Measurements from ENCODE around the gene FXYD6.

The FXYD6 gene

DNA sequence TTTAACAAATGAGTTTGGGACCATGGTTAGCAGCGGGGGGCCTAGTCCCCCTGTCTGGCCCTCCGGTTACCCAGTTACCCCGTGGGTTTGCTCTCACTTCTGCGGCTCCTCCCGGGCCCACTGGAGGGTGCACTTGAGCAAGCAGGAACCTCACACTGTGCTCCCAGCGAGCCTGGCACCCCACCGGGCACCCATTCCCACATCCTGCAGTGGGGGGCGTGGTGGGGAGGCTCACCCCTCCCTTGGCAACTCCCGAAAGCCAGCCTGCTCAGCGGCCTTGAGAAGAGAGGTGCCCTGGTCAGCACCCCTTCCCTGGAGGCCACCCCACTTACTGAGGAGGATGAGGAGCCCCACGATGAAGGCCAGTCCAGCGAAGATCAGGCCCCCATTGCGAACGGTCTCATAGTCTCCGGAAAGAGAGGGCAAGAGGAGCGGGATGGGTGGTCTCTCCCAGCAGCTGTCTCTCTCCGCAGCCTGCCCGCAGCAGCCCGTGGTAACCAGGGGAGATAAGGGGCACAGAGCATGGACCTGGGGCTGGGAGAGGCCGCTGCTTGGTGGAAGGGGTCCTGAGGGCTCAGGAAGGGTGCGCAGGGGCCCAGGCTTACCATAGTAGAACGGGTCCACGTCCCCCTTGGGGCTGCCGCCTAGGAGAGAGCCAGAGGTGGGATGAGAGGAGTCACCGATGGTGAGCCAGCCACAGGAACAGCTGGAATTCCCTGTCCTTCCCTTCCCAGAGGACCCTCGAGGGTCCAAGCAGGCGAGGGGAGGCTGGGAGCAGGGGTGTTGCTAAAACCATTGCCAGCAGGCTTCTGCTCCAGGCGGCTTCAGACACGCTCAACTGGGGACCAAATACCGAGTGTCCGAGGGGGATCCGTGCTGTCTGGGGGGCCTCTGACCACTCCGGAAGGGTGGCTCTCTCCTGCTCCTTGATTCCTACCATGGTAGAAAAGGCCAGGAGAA lies 54.1 kb downstream of the FXYD6 start:
- Mint-ChIP-seq H3K4me3 (no peak overlapping the region), H3K27ac (ENCODE audit: low read depth) (no peak overlapping the region), H3K9me3 (no peaks in the 10 kb centered on the region), H3K4me1 (peaks cover 51% of the 10 kb centered on the region), H3K27me3 (no peaks in the 10 kb centered on the region), H3K36me3 (ENCODE audit: insufficient read depth) (peaks cover 4% of the 10 kb centered on the region)
- DNase-seq (ENCODE audit: low spot score in 2 of 2) (no peak), ATAC-seq (replicated peaks; ENCODE audit: extremely low read depth, poor library complexity, severe bottlenecking) (no peak)

GRCh38 chr11:117821431-117821830 lies 55.0 kb downstream of the FXYD6 start:
- peaks cover 6% of the 10 kb centered on the region for H3K36me3 Mint-ChIP-seq (ENCODE audit: insufficient read depth)
- H3K27ac Mint-ChIP-seq (ENCODE audit: low read depth): no peak overlapping the region
- ATAC-seq (replicated peaks; ENCODE audit: extremely low read depth, poor library complexity, severe bottlenecking) (no peak), DNase-seq (ENCODE audit: low spot score in 2 of 2) (no peak)
- H3K4me3 Mint-ChIP-seq: no peak overlapping the region
- H3K9me3 Mint-ChIP-seq: no peaks in the 10 kb centered on the region
- peaks cover 49% of the 10 kb centered on the region for H3K4me1 Mint-ChIP-seq
- H3K27me3 Mint-ChIP-seq: no peaks in the 10 kb centered on the region

DNA sequence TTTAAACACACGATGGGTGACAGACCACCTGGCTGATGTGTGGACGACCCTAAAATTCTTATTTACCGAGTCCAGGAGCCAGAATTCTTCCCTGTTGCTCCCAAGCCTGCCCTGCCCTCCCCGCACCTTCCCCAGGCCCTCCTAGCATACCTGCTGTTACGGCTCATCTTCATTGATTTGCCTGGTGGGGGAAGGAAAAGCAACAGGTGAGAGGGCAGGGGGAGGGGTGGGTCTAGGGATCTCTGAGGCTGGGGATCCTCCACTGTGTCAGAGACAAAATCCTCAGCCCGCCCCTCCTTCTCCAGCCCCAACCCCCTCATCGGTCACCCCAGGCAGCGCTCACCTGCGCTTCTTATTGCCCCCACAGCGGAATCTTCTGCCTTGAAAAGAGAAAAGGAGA lies 55.9 kb downstream of the FXYD6 start:
- Mint-ChIP-seq H3K27ac (ENCODE audit: low read depth) (no peak overlapping the region), H3K4me3 (no peak overlapping the region), H3K27me3 (no peaks in the 10 kb centered on the region), H3K4me1 (peaks cover 51% of the 10 kb centered on the region), H3K36me3 (ENCODE audit: insufficient read depth) (peaks cover 6% of the 10 kb centered on the region), H3K9me3 (no peaks in the 10 kb centered on the region)
- DNase-seq (ENCODE audit: low spot score in 2 of 2) (no peak), ATAC-seq (replicated peaks; ENCODE audit: extremely low read depth, poor library complexity, severe bottlenecking) (no peak)

DNA sequence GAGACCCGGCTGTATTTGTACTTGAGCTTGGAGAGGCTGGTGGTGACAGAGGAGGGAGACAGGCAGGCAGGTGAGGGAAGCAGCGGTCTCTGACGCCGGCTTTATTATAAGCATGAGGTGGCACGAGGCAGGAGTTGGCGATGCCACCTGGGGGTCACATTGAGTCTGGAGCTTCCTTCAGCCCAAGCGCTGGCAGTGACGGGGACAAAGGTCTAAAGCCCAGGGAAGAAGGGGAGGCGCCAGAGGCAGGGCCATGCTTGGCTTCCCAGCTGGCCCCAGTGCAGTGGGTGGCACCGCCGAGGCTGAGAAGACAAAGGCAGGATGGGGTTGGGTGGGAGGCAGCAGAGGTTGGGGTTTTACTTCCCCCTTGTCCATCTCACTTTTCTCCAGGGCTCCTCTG lies 56.4 kb downstream of the FXYD6 start:
- no peak overlapping the region for H3K27ac Mint-ChIP-seq (ENCODE audit: low read depth)
- peaks cover 51% of the 10 kb centered on the region for H3K4me1 Mint-ChIP-seq
- no peaks in the 10 kb centered on the region for H3K27me3 Mint-ChIP-seq
- no peak for ATAC-seq (replicated peaks; ENCODE audit: extremely low read depth, poor library complexity, severe bottlenecking)
- DNase-seq (ENCODE audit: low spot score in 2 of 2): no peak
- H3K4me3 Mint-ChIP-seq: no peak overlapping the region
- no peaks in the 10 kb centered on the region for H3K9me3 Mint-ChIP-seq
- H3K36me3 Mint-ChIP-seq (ENCODE audit: insufficient read depth): peaks cover 6% of the 10 kb centered on the region

- ATAC-seq (replicated peaks; ENCODE audit: extremely low read depth, poor library complexity, severe bottlenecking) (no peak), DNase-seq (ENCODE audit: low spot score in 2 of 2) (no peak)
- peaks cover 55% of the 10 kb centered on the region for H3K4me1 Mint-ChIP-seq
- H3K9me3 Mint-ChIP-seq: no peaks in the 10 kb centered on the region
- H3K27ac Mint-ChIP-seq (ENCODE audit: low read depth): no peak overlapping the region
- no peak overlapping the region for H3K4me3 Mint-ChIP-seq
- no peaks in the 10 kb centered on the region for H3K27me3 Mint-ChIP-seq
- peaks cover 7% of the 10 kb centered on the region for H3K36me3 Mint-ChIP-seq (ENCODE audit: insufficient read depth)
These were observed 57.1 kb downstream of the FXYD6 start for GRCh38 chr11:117819096-117820040.

DNA sequence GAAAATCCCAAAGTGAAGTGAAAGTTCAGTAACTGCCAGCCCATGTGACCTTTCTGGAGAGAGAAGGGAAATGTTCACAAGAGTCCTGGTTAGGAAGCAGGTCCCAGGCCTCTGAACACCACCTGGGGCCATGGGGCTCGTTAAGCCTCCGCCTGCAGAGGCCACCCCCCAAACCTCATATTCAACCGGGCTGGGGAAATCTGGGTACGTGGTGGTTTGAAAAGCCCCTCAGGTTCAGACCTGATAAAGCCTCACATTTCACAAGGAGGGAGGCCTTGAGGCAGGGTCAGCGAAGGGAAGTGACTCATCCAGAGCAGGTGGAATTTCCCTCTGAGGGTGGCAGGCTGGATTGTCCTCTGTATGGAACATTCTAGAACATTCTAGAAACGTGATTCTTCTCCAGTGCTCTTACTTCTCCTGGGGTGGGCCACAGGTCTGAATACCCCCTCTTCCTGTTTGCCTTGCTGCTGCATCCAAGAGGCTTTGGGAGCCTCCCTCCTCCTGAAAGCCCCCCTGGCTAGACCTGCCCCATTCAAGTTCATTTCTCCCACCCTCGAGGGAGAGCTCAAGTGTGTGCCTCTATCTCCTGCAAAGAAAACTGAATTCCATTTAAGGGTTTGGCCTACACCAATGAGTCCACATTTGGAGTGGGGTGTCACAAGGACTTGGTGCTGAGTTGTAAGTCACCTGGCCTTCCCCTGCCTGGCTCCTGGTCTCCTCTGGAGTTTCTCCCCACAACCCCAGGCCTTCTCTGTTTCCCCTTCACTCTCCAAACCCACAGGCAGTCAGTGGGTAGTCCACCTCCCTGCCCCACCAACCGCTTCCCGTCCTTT lies 58.2 kb downstream of the FXYD6 start:
- ATAC-seq (replicated peaks; ENCODE audit: extremely low read depth, poor library complexity, severe bottlenecking): no peak
- no peak for DNase-seq (ENCODE audit: low spot score in 2 of 2)

GRCh38 chr11:117817368-117818040 lies 59.0 kb downstream of the FXYD6 start:
- Mint-ChIP-seq H3K4me1 (peaks cover 57% of the 10 kb centered on the region), H3K36me3 (ENCODE audit: insufficient read depth) (peaks cover 7% of the 10 kb centered on the region), H3K27me3 (no peaks in the 10 kb centered on the region), H3K27ac (ENCODE audit: low read depth) (peak overlapping the region; percentile 86), H3K4me3 (peak overlapping the region; percentile 53), H3K9me3 (no peaks in the 10 kb centered on the region)
- DNase-seq (ENCODE audit: low spot score in 2 of 2): peak; percentile 78 to 91
- ATAC-seq (replicated peaks; ENCODE audit: extremely low read depth, poor library complexity, severe bottlenecking): no peak

More for the DNA sequence above, 58.2 kb downstream of the FXYD6 start:
- Mint-ChIP-seq H3K9me3 (no peaks in the 10 kb centered on the region), H3K4me3 (peak overlapping the region; percentile 53), H3K27me3 (no peaks in the 10 kb centered on the region), H3K27ac (ENCODE audit: low read depth) (peak overlapping the region; percentile 86), H3K36me3 (ENCODE audit: insufficient read depth) (peaks cover 7% of the 10 kb centered on the region), H3K4me1 (peaks cover 58% of the 10 kb centered on the region)

- Mint-ChIP-seq H3K4me1 (peaks cover 53% of the 10 kb centered on the region), H3K27ac (ENCODE audit: low read depth) (peak overlapping the region; percentile 86)
- ATAC-seq (replicated peaks; ENCODE audit: extremely low read depth, poor library complexity, severe bottlenecking): no peak
These were observed 59.6 kb downstream of the FXYD6 start for GRCh38 chr11:117816846-117817367.

GRCh38 chr11:117816151-117816741 lies 60.2 kb downstream of the FXYD6 start:
- Mint-ChIP-seq H3K4me1 (peaks cover 50% of the 10 kb centered on the region), H3K27me3 (peaks cover 1% of the 10 kb centered on the region), H3K27ac (ENCODE audit: low read depth) (peak overlapping the region; percentile 86), H3K9me3 (no peaks in the 10 kb centered on the region), H3K4me3 (peak overlapping the region; percentile 66), H3K36me3 (ENCODE audit: insufficient read depth) (peaks cover 6% of the 10 kb centered on the region)
- DNase-seq (ENCODE audit: low spot score in 2 of 2) (no peak), ATAC-seq (replicated peaks; ENCODE audit: extremely low read depth, poor library complexity, severe bottlenecking) (no peak)

More at GRCh38 chr11:117816846-117817367, 59.6 kb downstream of the FXYD6 start:
- peak overlapping the region; percentile 53 for H3K4me3 Mint-ChIP-seq
- no peaks in the 10 kb centered on the region for H3K27me3 Mint-ChIP-seq
- H3K36me3 Mint-ChIP-seq (ENCODE audit: insufficient read depth): peaks cover 6% of the 10 kb centered on the region
- no peak for DNase-seq (ENCODE audit: low spot score in 2 of 2)
- no peaks in the 10 kb centered on the region for H3K9me3 Mint-ChIP-seq

GRCh38 chr11:117815262-117815803 lies 61.1 kb downstream of the FXYD6 start:
- peaks cover 50% of the 10 kb centered on the region for H3K4me1 Mint-ChIP-seq

GRCh38 chr11:117814766-117815261 lies 61.6 kb downstream of the FXYD6 start:
- Mint-ChIP-seq H3K9me3 (no peaks in the 10 kb centered on the region), H3K27ac (ENCODE audit: low read depth) (peak overlapping the region; percentile 86), H3K36me3 (ENCODE audit: insufficient read depth) (peaks cover 6% of the 10 kb centered on the region), H3K4me3 (peak overlapping the region; percentile 66), H3K4me1 (peaks cover 53% of the 10 kb centered on the region), H3K27me3 (peaks cover 15% of the 10 kb centered on the region)
- DNase-seq (ENCODE audit: low spot score in 2 of 2): peak; percentile 80 to 84
- peak; percentile 69 for ATAC-seq (replicated peaks; ENCODE audit: extremely low read depth, poor library complexity, severe bottlenecking)

More at GRCh38 chr11:117815262-117815803, 61.1 kb downstream of the FXYD6 start:
- H3K9me3 Mint-ChIP-seq: no peaks in the 10 kb centered on the region
- H3K4me3 Mint-ChIP-seq: peak overlapping the region; percentile 66
- ATAC-seq (replicated peaks; ENCODE audit: extremely low read depth, poor library complexity, severe bottlenecking) (peak; percentile 83), DNase-seq (ENCODE audit: low spot score in 2 of 2) (peak; percentile 46 to 79)
- H3K36me3 Mint-ChIP-seq (ENCODE audit: insufficient read depth): peaks cover 6% of the 10 kb centered on the region
- H3K27me3 Mint-ChIP-seq: peaks cover 10% of the 10 kb centered on the region
- peak overlapping the region; percentile 86 for H3K27ac Mint-ChIP-seq (ENCODE audit: low read depth)
